Coronary artery (tissue), 2 donors: Measurements from ENCODE around the gene CTAGE1.

Source experiments
- DNase-seq: peaks from one replicate; pipeline ENCODE4 v3.0.0-alpha.2; 2017; ENCODE audit warnings: low spot score
- H3K27ac ChIP-seq, 2 donors: fragments of 200-600 bp; sonication (generic); one replicate each; pipeline ENCODE4 v1.5.1; 2016 to 2019
- H3K4me3 ChIP-seq: fragments of 200-600 bp; sonication (generic); 2 replicates; pipeline ENCODE4 v1.5.1; 2016; ENCODE audit warnings: mild to moderate bottlenecking, moderate library complexity
- TF ChIP-seq, protein P1 (sequence below): fragments of 200-600 bp; sonication (generic); IDR thresholded peaks from one replicate; pipeline ENCODE4 v1.5.1; 2019; ENCODE audit warnings: antibody characterized with exemption

Gene CTAGE1

DNA sequence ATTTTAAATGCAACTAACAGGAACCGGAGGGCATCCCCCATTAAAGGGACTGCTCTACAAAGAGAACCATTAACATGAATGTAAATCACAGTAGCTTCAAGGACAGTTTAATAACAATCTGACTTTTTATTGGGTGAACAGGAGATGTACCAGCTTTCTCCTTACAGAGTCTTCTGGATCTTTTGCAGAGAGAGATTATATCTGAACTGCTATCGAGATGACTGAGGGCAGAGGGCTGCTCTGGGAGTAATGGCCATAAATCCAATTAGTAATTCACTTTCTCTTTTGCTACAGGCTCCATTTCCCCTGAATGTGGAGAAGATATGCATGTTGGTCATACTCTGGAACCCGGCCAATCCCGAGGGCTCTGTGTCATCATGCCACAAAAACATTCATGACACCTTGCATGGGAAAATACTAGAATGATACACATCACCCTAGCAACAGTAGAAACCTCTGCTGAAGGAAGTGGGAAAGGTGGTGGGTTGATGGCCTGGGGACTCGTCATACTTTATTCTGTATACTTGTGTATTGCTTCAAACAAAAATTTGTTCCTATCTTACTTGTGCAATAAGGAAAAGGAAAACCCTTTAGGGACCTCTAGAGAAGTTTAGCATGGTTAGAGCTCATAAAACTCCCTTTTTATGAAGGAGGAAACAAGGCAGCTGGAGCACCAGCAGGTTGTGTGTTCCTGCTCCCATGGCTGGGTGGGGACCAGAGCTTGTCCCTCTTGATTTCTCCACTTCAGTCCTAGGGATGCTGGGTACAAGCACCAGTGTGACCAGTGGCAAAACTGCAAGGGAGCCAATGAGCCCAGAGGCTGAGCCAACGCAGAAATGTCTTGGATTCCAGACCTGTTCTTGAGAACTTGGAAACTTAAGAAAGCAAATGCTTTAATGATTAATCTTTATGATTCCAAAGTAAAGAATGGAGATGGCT is 26.0 kb downstream of the CTAGE1 start:
- TF ChIP-seq, protein P1, sequence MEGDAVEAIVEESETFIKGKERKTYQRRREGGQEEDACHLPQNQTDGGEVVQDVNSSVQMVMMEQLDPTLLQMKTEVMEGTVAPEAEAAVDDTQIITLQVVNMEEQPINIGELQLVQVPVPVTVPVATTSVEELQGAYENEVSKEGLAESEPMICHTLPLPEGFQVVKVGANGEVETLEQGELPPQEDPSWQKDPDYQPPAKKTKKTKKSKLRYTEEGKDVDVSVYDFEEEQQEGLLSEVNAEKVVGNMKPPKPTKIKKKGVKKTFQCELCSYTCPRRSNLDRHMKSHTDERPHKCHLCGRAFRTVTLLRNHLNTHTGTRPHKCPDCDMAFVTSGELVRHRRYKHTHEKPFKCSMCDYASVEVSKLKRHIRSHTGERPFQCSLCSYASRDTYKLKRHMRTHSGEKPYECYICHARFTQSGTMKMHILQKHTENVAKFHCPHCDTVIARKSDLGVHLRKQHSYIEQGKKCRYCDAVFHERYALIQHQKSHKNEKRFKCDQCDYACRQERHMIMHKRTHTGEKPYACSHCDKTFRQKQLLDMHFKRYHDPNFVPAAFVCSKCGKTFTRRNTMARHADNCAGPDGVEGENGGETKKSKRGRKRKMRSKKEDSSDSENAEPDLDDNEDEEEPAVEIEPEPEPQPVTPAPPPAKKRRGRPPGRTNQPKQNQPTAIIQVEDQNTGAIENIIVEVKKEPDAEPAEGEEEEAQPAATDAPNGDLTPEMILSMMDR = no peak
- no peak for DNase-seq
- H3K27ac ChIP-seq = no peak overlapping the region

DNA sequence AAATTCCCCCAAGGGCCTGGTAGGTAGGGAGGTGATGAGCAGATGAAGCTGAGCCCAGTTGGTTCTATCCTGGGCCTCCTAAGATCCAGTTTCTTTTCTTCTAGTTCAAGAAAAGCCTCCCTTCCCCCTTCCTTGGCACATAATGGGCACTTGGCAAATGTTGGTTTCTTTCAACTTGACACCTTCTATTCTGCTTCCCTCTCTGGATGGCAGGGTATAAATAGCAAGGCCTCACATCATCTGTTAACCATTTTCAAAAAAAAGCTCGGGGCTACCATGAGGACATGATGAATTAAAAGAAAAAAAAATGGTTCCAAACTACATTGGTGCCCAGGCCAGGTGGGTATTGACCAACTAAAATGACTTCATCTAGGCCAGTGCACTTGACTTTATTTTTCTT is 29.9 kb downstream of the CTAGE1 start:
- TF ChIP-seq, protein P1 = no peak
- no peak for DNase-seq
- no peak overlapping the region for H3K27ac ChIP-seq
- no peak overlapping the region for H3K4me3 ChIP-seq

More for the DNA sequence above, 26.0 kb downstream of the CTAGE1 start:
- no peak overlapping the region for H3K4me3 ChIP-seq

DNA sequence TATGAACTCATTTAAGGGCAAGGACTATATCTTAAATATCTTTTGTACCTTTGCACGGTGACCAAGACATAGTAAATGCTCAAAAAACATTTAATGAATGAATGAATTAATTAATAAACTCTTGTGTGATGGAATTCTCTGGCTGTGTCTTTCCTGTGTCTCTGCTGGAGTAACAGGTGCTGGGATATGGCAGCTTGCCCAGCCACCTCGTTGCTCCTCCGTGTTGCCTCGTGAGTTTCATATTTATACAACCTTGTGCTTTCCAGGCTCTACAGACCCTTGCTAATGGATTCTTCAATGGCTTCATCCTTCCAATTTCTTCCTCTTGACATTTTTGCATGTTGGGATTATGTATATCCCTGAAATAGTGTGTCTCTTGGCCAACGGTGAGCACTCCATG is 30.4 kb downstream of the CTAGE1 start:
- TF ChIP-seq, protein P1 = no peak
- no peak for DNase-seq
- Histone ChIP-seq H3K27ac (no peak overlapping the region), H3K4me3 (no peak overlapping the region)

DNA sequence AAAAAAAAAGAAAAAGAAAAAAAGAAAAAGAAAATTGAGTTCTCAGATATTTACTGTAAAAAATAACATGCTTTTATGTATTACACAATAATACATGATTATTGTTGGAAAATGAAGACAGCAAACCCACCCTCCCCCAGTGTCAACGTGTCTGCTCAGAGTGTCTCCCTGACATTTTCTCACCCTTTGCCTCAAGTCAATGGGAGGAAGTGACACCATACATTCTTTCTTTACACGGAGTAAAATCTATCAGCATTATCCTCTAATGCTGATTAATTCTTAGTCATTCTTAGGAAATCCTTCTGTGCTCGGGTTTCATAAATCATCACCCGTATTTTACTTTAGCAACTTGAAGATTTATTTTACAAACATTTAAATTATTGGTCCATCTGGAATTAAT is 32.0 kb downstream of the CTAGE1 start:
- H3K27ac ChIP-seq = no peak overlapping the region
- no peak for DNase-seq
- no peak overlapping the region for H3K4me3 ChIP-seq
- TF ChIP-seq, protein P1 = no peak

DNA sequence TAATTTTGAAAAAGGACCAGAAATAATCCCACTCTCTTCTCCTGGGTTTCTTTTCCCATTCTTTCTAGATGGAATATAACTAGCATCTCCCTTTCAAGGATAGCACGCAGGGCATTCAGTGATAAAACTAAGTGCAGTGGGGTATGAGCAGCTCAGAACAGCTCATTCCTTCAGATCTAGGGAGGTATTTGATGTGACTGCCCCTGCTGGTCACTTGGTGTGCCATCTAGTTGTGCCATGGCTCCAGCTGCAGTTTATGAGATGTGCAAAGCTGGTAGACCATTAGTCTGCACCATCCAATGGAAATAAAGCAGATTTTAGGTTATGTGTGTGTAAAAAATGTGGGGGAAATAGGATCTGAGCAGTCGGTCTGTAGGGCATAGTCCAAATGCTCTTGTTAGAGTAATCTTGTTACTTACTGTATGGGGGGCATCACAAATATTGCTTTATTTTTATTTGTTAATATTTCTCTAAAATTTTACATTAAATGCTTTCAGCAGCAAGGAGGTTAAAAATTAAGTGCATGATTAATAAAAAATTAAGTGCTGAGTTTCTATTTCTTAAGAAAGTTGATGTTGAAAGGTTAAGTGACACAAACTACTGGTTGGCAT is 38.9 kb downstream of the CTAGE1 start:
- no peak for DNase-seq
- TF ChIP-seq, protein P1 = no peak
- Histone ChIP-seq H3K27ac (no peak overlapping the region), H3K4me3 (no peak overlapping the region)

DNA sequence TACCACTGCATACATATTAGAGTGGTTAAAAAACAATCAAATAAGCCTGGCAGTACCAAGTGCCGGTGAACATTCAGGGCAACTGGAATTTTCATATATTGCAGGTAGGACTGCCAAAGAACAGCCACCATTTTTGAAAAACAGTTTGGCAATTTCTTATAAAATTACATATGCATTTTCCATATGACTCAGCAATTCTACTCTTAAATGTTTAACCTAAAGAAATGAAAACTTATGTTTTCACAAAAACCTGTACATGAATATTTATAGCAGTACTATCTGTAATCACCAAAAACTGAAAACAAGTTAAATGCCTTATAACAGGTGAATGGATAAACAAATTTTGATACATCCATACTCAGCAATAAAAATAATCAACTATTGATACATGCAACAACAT is 39.9 kb downstream of the CTAGE1 start:
- DNase-seq = no peak
- no peak overlapping the region for H3K27ac ChIP-seq
- TF ChIP-seq, protein P1 = no peak
- no peak overlapping the region for H3K4me3 ChIP-seq
